HCT116 (cell line): ENCODE results near the gene SCYL2. TPM values are rescaled to one million over a fixed set of nuclear protein-coding genes. Genes with fewer than 3 reads are reported as not detected.

ENCODE experiments used
- ATAC-seq: fragments of 200-7000 bp; cut with Tn5 transposase; 2 replicates; pipeline ENCODE4 v1.9.1; 2020; ENCODE audit warnings: mild to moderate bottlenecking, moderate library complexity
- BruUV-seq: library from RNA; stranded (reverse); fragments of 400-500 nt; replicated peaks from 2 replicates; lab custom pipeline; 2021; lab: Mats Ljungman, UMichigan
- CTCF ChIA-PET: fragments of 300-600 bp; sonication (Branson Sonifier 250); formaldehyde crosslinking; loops from one replicate; lab custom pipeline; 2021; ENCODE audit warnings: antibody characterized with exemption; lab: Charles Lee
- POLR2A ChIA-PET: fragments of 300-600, 350-600 bp; sonication (Branson Sonifier 250); formaldehyde crosslinking; loops from one replicate; lab custom pipeline; 2021; ENCODE audit warnings: antibody characterized with exemption; lab: Charles Lee
- RAD21 ChIA-PET, 2 experiments: fragments of 300-600 bp; sonication (Branson Sonifier 250); formaldehyde crosslinking; loops; one replicate each; lab custom pipeline; 2023; ENCODE audit warnings: low total read pairs in 2 of 2; ENCODE audit not compliant: uncharacterized antibody in 2 of 2, unreplicated experiment in 2 of 2, low non-redundant PET in 1 of 2; lab: Charles Lee
- DNase-seq: peaks from one replicate; pipeline ENCODE4 v3.0.0-alpha.2; 2010; ENCODE audit warnings: low read depth, low spot score
- H2AFZ ChIP-seq: fragments of 200-600 bp; shearing (Covaris generic), sonication (generic); 2 replicates; pipeline ENCODE4 v1.6.1; 2017; ENCODE audit warnings: low read depth, mixed run types, mixed read lengths, antibody characterized with exemption, low read length; ENCODE audit not compliant: poor library complexity, severe bottlenecking
- H3K27ac ChIP-seq: 2 replicates; pipeline ENCODE4 v1.5.1; 2012; ENCODE audit warnings: low read depth, low read length
- H3K27me3 ChIP-seq: fragments of 200-600 bp; sonication (generic); 2 replicates; pipeline ENCODE4 v1.6.1; 2016; ENCODE audit warnings: mixed run types, low read length, mixed read lengths; ENCODE audit not compliant: insufficient read depth
- H3K36me3 ChIP-seq, 2 experiments: fragments of 200-500 bp in 1 of 2; fragments of 200-600 bp in 1 of 2; sonication (Bioruptor generic) in 1 of 2; sonication (generic) in 1 of 2; 2 replicates each; pipeline versions ENCODE4 v1.5.1 to v1.6.1; 2014 to 2016; ENCODE audit warnings: low read length in 2 of 2, inconsistent platforms in 1 of 2, mixed read lengths in 1 of 2, mixed run types in 1 of 2; ENCODE audit not compliant: insufficient read depth in 2 of 2, control insufficient read depth in 1 of 2
- H3K4me1 ChIP-seq, 2 experiments: fragments of 200-600 bp in 1 of 2; sonication (generic) in 1 of 2; 2 replicates each; pipeline versions ENCODE4 v1.5.1 to v1.6.1; 2012 to 2017; ENCODE audit warnings: low read length in 2 of 2, inconsistent platforms in 1 of 2, mild to moderate bottlenecking in 1 of 2, mixed read lengths in 1 of 2, mixed run types in 1 of 2, moderate library complexity in 1 of 2; ENCODE audit not compliant: insufficient read depth in 2 of 2, control insufficient read depth in 1 of 2
- H3K4me2 ChIP-seq: fragments of 200-600 bp; sonication (generic); 2 replicates; pipeline ENCODE4 v1.6.1; 2017; ENCODE audit warnings: mixed run types, low read length, mixed read lengths
- H3K4me3 ChIP-seq, 2 experiments: fragments of 200-600 bp in 1 of 2; sonication (generic) in 1 of 2; replicated peaks in 1 of 2; 2 replicates each; pipeline ENCODE4 v1.5.1; 2011 to 2016; ENCODE audit warnings: low read length in 2 of 2, control low read depth in 1 of 2, low read depth in 1 of 2, mild to moderate bottlenecking in 1 of 2, mixed read lengths in 1 of 2, mixed run types in 1 of 2
- H3K79me2 ChIP-seq: fragments of 200-600 bp; sonication (generic); 2 replicates; pipeline ENCODE4 v1.6.1; 2017; ENCODE audit warnings: mild to moderate bottlenecking, mixed run types, low read length, moderate library complexity, mixed read lengths; ENCODE audit not compliant: insufficient read depth
- H3K9ac ChIP-seq: fragments of 200-600 bp; sonication (generic); 2 replicates; pipeline ENCODE4 v1.6.1; 2016; ENCODE audit warnings: low read length, mixed read lengths
- H3K9me2 ChIP-seq: fragments of 200-600 bp; sonication (generic), shearing (Covaris generic); 2 replicates; pipeline ENCODE4 v1.6.1; 2017; ENCODE audit warnings: mixed run types, mild to moderate bottlenecking, moderate library complexity; ENCODE audit not compliant: insufficient read depth
- H3K9me3 ChIP-seq, 2 experiments: fragments of 200-500 bp in 1 of 2; fragments of 200-600 bp in 1 of 2; sonication (Bioruptor generic) in 1 of 2; sonication (generic) in 1 of 2; 2 replicates each; pipeline ENCODE4 v1.6.1; 2014 to 2017; ENCODE audit warnings: low read length in 2 of 2, mixed read lengths in 2 of 2, inconsistent platforms in 1 of 2, low read depth in 1 of 2, mild to moderate bottlenecking in 1 of 2, mixed run types in 1 of 2, moderate library complexity in 1 of 2; ENCODE audit not compliant: control insufficient read depth in 1 of 2, insufficient read depth in 1 of 2
- H4K20me1 ChIP-seq: fragments of 200-600 bp; sonication (generic), shearing (Covaris generic); 2 replicates; pipeline ENCODE4 v1.6.1; 2017; ENCODE audit warnings: mixed run types, mild to moderate bottlenecking, moderate library complexity; ENCODE audit not compliant: insufficient read depth
- ATF3 ChIP-seq: IDR thresholded peaks from 2 replicates; pipeline ENCODE4 v1.6.1; 2012
- EZH2 ChIP-seq: fragments of 200-600 bp; sonication (generic); IDR thresholded peaks from 2 replicates; pipeline ENCODE4 v1.6.1; 2017; ENCODE audit warnings: antibody characterized with exemption, mixed run types
- MAX ChIP-seq: IDR thresholded peaks from 2 replicates; pipeline ENCODE4 v1.6.1; 2012
- POLR2AphosphoS5 ChIP-seq: IDR thresholded peaks from 2 replicates; pipeline ENCODE4 v1.6.1; 2011; ENCODE audit warnings: mild to moderate bottlenecking, low read depth, low read length, moderate library complexity
- REST ChIP-seq: IDR thresholded peaks from 2 replicates; pipeline ENCODE4 v1.6.1; 2012; ENCODE audit warnings: low read depth
- SP1 ChIP-seq: IDR thresholded peaks from 2 replicates; pipeline ENCODE4 v1.6.1; 2012; ENCODE audit warnings: low read depth
- TCF7L2 ChIP-seq: IDR thresholded peaks from 2 replicates; pipeline ENCODE4 v1.7.0; 2011; ENCODE audit warnings: borderline replicate concordance, inconsistent platforms; ENCODE audit not compliant: insufficient read depth, insufficient read length; ENCODE audit errors: extremely low read depth
- YY1 ChIP-seq: IDR thresholded peaks from 2 replicates; pipeline ENCODE4 v1.6.1; 2011; ENCODE audit warnings: low read length, low read depth, moderate library complexity, mild to moderate bottlenecking; ENCODE audit not compliant: insufficient replicate concordance; ENCODE audit errors: extremely low read depth
- intact Hi-C: fragments of 100-400 bp; cut with micrococcal nuclease; formaldehyde crosslinking; loops from 2 replicates; pipeline ENCODE4 v1.10.0; 2022
- total RNA-seq: library from RNA; stranded (reverse); gene quantifications from one replicate; pipeline ENCODE4 v1.2.1, GENCODE V29; 2021; ENCODE audit not compliant: unreplicated experiment

The SCYL2 gene
- total RNA-seq, 1 experiment from 2014 or later: 31.7 TPM

- Histone ChIP-seq H3K27ac (no peak overlapping the region), H3K4me1 (no peaks in the 10 kb centered on the region), H3K36me3 (peaks cover 0 to 6% of the 10 kb centered on the region in 2 experiments; a peak in 1 of 4 replicates), H4K20me1 (no peaks in the 10 kb centered on the region), H3K79me2 (no peaks in the 10 kb centered on the region), H3K9me2 (no peaks in the 10 kb centered on the region), H3K4me3 (no peak overlapping the region), H2AFZ (no peak overlapping the region), H3K4me2 (no peak overlapping the region), H3K27me3 (no peaks in the 10 kb centered on the region), H3K9ac (no peak overlapping the region), H3K9me3 (no peaks in the 10 kb centered on the region)
- DNase-seq (no peak), ATAC-seq (no peak)
- intact Hi-C loops: no loop called here
- TF ChIP-seq REST (no peak), POLR2AphosphoS5 (no peak), MAX (no peak), YY1 (no peak), EZH2 (no peak), TCF7L2 (no peak), ATF3 (no peak), SP1 (no peak)
- ChIA-PET POLR2A (no interaction called here), CTCF (interaction anchor here (1.8 kb wide), 1 partner anchor 95 kb away, joined by 4 read pairs; no protein-coding TSS in a partner anchor), RAD21 (no interaction called here)
- BruUV-seq: no TSS peak
These were observed 62.8 kb downstream of the SCYL2 start for GRCh38 chr12:100329800-100330199.
